Measurements from ENCODE around the gene TSGA10.
"Not testable (repeated sequence)": the region's sequence is repeated elsewhere in the genome, so short reads cannot be mapped to it uniquely, and the experiment has no call there.

Gene TSGA10

DNA sequence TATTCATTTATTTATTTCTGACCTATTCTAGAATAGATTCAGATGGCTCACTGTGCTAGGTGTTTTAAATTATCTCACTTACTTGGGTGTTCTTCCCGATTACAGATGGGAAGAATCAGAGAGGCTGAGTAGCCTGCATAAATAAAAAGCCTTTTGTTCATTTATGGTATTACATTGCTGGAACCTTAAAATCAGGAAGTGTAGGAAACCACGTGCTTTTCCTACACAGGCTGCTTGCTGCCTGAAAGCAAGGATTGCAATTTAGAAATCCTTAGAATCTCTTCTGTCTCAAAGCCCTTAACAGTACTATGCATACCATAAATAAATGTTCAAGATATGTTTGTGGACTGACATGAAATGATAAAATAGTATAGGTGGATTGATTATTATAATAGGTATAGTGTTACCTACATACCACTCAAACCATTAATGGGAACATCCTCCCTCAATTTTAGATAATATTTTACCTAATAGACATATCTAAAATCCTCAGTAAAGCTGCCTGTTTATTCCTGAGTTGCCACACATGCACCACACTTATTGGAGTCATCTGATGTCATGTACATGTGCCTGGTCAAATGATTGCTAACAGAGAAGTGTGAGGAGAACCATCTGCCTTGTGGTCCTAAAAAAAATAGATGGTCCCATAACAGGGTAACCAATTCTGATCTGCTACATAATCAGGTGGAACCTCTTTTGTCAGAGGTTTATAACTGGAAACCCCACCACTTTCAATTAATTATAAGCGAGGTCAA is 86.7 kb downstream of the TSGA10 start:
- Histone ChIP-seq H2AFZ (no peak overlapping the region), H3K27me3 (ENCODE audit: control insufficient read depth, insufficient read depth, low read length) (no peaks in the 10 kb centered on the region), H3K36me3 (ENCODE audit: control insufficient read depth, insufficient read depth, low read length) (no peaks in the 10 kb centered on the region), H3K4me3 (ENCODE audit: low read depth, low read length) (no peak overlapping the region), H3K79me2 (no peaks in the 10 kb centered on the region), H3K9ac (no peak overlapping the region), H3K9me3 (ENCODE audit: control insufficient read depth, low read length) (no peaks in the 10 kb centered on the region), H3K4me1 (peaks cover 5% of the 10 kb centered on the region), H3K4me2 (ENCODE audit: low read length) (no peak overlapping the region), H3K27ac (no peak overlapping the region)
- no peak for TF ChIP-seq CTCF (IDR thresholded peaks at IDR 0.05)

- no peaks in the 10 kb centered on the region for H3K9me3 ChIP-seq (ENCODE audit: control insufficient read depth, low read length)
- H3K27ac ChIP-seq = no peak overlapping the region
- no peaks in the 10 kb centered on the region for H3K27me3 ChIP-seq (ENCODE audit: control insufficient read depth, insufficient read depth, low read length)
- peak overlapping the region; percentile 9 for H2AFZ ChIP-seq
- no peak overlapping the region for H3K4me2 ChIP-seq (ENCODE audit: low read length)
- H3K4me3 ChIP-seq (ENCODE audit: low read depth, low read length) = no peak overlapping the region
- no peaks in the 10 kb centered on the region for H3K79me2 ChIP-seq
- H3K36me3 ChIP-seq (ENCODE audit: control insufficient read depth, insufficient read depth, low read length) = no peaks in the 10 kb centered on the region
- peak; percentile 55 for TF ChIP-seq CTCF (IDR thresholded peaks at IDR 0.05)
- no peak overlapping the region for H3K9ac ChIP-seq
- H3K4me1 ChIP-seq = peaks cover 5% of the 10 kb centered on the region
These were observed 88.4 kb downstream of the TSGA10 start for GRCh38 chr2:99066075-99066958.

DNA sequence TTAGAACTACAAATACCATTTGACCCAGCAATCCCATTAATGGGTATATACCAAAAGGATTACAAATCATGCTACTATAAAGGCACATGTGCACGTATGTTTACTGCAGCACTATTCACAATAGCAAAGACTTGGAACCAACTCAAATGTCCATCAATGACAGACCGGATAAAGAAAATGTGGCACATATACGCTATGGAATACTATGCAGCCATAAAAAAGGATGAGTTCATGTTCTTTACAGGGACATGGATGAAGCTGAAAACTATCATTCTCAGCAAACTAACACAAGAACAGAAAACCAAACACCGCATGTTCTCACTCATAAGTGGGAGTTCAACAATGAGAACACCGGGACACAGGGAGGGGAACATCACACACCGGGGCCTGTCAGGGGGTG is 105.6 kb downstream of the TSGA10 start:
- H3K27me3 ChIP-seq (ENCODE audit: control insufficient read depth, insufficient read depth, low read length); H3K36me3 ChIP-seq (ENCODE audit: control insufficient read depth, insufficient read depth, low read length); H3K9ac ChIP-seq; H2AFZ ChIP-seq; H3K79me2 ChIP-seq; H3K4me2 ChIP-seq (ENCODE audit: low read length); H3K27ac ChIP-seq; H3K4me1 ChIP-seq; H3K9me3 ChIP-seq (ENCODE audit: control insufficient read depth, low read length); H3K4me3 ChIP-seq (ENCODE audit: low read depth, low read length): not testable (repeated sequence)

DNA sequence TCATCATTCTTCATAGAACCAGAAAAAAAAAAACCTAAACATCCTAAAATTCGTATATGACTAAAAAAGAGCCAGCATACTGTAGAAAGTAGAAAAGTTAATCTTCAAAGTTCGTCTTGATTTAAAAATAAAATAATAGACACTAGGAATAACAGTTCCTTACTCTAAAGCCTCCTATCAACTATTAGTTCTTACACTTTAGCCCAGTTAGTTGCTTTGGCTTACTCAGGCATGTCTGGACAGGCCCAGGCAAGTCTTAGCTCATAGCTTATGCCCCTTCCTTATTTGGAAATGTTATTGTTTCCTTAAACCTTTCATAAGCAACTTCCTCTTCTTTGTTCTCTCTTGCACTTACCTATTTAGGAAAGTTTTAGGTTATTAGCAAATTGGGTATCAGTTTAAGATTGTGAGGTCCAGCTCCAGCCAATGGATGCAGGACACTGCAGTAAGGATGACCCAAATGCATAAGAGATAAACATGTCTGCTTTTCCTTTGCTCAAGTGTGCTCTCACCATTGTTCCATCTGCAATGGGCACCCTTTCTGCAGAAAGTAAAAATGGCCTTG is 113.9 kb downstream of the TSGA10 start:
- H3K9me3 ChIP-seq (ENCODE audit: control insufficient read depth, low read length); H3K79me2 ChIP-seq; H3K4me2 ChIP-seq (ENCODE audit: low read length); H3K4me1 ChIP-seq; H3K4me3 ChIP-seq (ENCODE audit: low read depth, low read length); H2AFZ ChIP-seq; H3K36me3 ChIP-seq (ENCODE audit: control insufficient read depth, insufficient read depth, low read length); H3K9ac ChIP-seq; H3K27ac ChIP-seq; H3K27me3 ChIP-seq (ENCODE audit: control insufficient read depth, insufficient read depth, low read length): not testable (repeated sequence)

DNA sequence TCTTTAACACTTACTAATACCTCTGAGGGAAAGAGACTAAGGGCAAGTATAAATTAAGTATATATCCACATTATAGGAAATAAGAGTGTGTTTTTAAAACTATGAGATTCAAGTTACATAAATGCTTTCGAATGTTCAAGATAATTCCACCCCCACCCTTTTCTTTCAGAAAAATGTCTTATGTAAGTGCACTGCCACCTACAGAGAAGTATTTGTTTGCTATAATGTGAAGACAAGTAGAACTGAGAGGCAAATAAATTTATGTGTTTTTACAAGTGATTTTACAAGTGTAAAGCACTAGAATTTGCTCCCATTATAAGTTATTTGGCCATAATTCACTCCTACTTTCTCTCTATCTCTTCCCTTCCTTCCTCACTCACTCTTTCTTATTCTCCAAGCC is 118.8 kb downstream of the TSGA10 start:
- H3K9ac ChIP-seq = no peak overlapping the region
- no peaks in the 10 kb centered on the region for H3K9me3 ChIP-seq (ENCODE audit: control insufficient read depth, low read length)
- H3K27ac ChIP-seq = no peak overlapping the region
- H3K36me3 ChIP-seq (ENCODE audit: control insufficient read depth, insufficient read depth, low read length) = no peaks in the 10 kb centered on the region
- no peak overlapping the region for H3K4me2 ChIP-seq (ENCODE audit: low read length)
- H3K4me1 ChIP-seq = no peaks in the 10 kb centered on the region
- no peak overlapping the region for H3K4me3 ChIP-seq (ENCODE audit: low read depth, low read length)
- no peak overlapping the region for H2AFZ ChIP-seq
- TF ChIP-seq CTCF (IDR thresholded peaks at IDR 0.05) = no peak
- no peaks in the 10 kb centered on the region for H3K27me3 ChIP-seq (ENCODE audit: control insufficient read depth, insufficient read depth, low read length)
- no peaks in the 10 kb centered on the region for H3K79me2 ChIP-seq
